HG02623 (cell line): Measurements from ENCODE around the gene ZNF227.
A peak's percentile ranks its signal among the peaks of the same experiment; 100 is the strongest.
"Not testable (repeated sequence)": the region's sequence is repeated elsewhere in the genome, so short reads cannot be mapped to it uniquely, and the experiment has no call there.

Experiments used
- ATAC-seq: cut with Tn5 transposase; IDR thresholded peaks from one replicate; pipeline ENCODE4 v1.9.1; 2021; ENCODE audit warnings: moderate library complexity; ENCODE audit not compliant: unreplicated experiment

The ZNF227 gene

DNA sequence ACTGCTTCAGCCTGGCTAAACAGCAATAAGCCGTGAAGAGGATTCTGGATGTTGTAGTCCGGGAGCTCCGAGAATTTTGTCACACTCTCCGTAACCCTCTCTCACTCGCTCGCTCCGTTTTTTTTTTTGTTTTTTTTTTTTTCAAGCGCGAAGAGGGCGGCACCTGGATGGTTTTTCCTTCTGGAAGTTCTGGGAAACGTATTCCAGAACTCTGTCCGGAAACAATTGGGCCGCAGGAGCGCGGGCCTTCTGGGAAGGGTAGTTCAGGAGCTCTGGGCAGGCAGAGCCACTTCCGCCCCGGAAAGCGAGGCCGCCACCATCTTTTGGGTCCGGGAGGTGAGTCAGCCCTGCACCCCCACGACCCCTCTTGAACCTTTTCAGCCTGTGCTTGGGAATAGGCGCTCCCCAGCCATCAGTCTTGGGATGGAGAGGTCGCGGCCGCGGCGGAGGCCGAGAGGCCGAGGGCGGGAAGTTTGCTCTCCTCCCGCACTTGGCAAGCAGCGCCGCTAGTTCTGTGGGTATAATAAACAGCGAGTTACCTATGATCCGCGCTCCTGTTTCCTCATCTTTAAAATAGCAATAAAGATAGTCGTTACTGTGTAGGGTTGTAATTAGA, at the start of gene ZNF227:
Gene ZNF227 (plus strand): TSS at position 283 of the 616 bp plus-strand sequence. CDS start 5,261 bp downstream, outside the sequence.
- ATAC-seq, result peak; percentile 70

DNA sequence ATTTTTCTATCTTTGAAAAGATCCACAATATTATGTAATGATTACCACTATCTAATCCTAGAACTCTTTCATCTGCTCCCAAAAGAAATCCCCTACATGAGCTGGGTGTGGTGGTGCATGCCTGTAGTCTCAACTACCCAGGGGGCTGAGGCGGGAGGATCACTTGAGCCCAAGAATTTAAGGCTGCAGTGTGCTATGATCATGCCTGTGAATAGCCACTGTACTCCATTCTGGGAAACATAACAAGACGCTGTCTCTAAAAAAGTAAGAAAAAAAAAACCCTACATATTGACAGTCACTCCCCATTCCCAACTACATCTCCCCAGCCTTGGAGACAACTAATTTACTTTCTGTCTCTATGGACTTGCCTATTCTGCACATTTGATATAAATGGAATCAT, 48.5 kb upstream of the ZNF227 start:
- ATAC-seq, result no peak

DNA sequence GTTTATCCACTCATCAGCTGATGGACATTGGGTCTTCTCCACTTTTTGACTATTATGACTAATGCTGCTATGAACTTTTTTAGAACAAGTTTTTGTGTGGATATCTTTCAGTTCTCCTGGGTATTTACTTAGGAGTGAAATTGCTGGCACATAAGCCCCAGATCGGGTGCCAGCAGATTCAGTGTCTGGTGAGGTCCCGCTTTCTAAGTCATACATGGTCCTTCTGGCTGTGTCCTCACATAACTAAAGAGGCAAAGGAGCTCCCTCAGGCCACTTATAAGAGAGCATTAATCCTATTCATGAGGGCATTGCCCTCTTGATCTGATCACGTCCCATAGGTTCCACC, 48.0 kb upstream of the ZNF227 start:
- no peak for ATAC-seq

DNA sequence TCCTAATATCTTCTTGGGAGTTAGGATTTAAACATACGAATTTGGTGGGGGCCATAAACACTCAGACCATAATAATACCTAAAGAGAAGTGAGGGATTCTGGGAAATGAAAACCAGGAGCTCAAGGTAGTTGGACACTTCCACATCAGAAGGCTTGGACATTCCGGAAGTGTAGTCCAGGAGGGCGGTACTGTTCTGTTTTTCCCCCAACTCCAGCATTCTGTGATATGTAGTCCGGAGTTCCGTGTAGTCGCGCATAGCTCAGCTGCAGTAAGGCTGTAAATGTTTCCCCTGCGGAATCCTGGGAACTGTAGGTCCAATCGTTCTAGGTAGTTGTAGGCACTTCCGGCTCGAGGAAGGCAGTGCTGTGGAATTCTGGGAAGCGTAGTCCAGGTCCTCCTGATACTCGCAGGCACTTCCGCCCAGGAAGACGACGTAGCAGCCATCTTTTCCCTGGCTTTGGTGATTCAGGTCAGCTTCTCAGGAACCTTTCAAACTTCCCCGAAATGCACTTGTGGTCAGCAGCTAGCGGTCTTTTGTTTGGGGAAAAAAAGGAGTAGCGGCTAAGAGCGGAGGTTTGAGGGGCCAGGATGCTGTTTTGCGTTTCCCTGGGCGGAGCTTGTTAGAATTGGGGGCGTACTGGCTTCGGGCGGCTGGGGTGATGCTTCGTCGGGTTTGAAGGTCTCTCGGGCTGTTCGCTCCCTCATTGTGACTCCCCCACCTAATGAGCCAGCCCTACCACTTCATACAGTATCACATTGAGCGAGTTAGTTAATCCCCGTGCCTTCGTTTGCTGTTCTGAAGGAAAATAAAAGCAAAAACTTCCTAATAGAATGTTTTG, 47.4 kb upstream of the ZNF227 start, which contains the start of gene ZNF226:
Gene ZNF226 (plus strand): TSS at position 428 of the 840 bp plus-strand sequence. CDS start 4,981 bp downstream, outside the sequence.
- ATAC-seq, result peak; percentile 86

DNA sequence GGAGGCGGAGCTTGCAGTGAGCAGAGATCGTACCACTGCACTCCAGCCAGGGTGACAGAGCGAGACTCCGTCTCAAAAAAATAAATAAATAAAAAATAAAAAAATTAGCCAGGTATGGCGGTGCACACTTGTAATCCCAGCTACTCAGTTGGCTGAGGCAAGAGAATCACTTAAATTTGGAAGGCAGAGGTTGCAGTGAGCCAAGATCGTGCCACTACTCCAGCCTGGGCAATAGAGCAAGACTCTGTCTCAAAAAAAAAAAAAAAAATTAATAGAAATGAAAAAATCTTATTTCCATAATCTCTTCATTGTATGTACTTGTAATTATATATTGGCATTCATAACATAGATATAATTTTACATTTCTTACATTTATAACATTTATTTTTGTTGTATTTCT, 41.7 kb upstream of the ZNF227 start:
- ATAC-seq, result not testable (repeated sequence)

DNA sequence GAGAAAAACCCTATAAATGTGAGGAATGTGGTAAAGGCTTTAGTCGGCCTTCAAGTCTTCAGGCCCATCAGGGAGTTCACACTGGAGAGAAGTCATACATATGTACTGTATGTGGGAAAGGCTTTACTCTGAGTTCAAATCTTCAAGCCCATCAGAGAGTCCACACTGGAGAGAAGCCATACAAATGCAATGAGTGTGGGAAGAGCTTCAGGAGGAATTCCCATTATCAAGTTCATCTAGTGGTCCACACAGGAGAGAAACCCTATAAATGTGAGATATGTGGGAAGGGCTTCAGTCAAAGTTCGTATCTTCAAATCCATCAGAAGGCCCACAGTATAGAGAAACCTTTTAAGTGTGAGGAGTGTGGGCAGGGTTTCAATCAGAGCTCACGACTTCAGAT, 35.7 kb upstream of the ZNF227 start:
- no peak for ATAC-seq

DNA sequence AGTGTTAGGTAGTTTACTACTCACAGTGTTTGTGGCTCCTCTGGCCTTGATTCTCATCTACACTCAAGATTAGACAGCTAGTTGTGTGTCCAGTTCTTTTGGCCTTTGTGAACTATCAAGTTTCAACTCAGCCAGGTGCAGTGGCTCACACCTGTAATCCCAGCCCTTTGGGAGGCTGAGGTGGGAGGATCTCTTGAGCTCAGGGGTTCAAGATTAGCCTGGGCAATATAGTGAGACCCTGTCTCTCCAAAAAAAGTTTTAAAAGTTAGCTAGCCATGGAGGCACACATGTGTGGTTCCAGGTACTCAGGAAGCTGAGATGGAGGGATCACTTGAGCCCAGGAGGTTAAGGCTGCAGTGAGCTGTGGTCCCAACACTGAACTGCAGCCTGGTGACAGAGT, 31.4 kb upstream of the ZNF227 start:
- ATAC-seq, result no peak

DNA sequence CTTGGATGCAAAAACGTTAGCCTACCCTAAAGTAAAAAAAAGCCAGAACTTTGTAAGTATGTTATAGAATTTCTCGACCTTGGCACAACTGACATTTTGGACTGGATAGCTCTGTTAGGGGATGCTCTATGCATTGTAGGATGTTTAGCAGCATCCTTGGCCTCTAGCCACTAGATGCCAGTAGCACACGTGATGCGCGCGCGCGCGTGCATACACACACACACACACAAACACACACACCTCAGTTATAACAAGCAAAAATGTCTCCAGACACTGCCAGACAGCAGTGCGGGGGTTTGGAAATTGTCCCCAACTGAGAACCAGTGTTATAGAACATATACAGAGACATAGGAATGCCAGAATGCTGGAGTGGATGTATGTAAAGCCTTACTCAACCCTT, 30.2 kb upstream of the ZNF227 start:
- ATAC-seq, result no peak

DNA sequence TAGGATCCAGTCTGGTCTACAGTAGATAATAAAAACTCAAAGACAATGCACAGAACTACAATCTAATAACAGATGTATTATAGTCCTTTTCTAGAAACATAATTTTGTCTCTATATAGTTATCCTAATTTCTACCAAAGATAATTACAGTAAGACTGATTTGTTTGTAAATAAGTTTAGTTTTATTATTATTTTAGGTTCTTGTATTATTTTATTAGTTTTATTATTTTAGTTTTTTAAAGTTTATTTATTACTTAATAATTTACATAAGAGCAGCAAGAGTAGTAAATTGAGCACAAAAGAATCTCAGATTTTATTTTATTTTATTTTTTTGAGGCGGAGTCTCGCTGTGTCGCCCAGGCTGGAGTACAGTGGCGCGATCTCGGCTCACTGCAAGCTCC, 22.3 kb upstream of the ZNF227 start:
- ATAC-seq, result no peak

DNA sequence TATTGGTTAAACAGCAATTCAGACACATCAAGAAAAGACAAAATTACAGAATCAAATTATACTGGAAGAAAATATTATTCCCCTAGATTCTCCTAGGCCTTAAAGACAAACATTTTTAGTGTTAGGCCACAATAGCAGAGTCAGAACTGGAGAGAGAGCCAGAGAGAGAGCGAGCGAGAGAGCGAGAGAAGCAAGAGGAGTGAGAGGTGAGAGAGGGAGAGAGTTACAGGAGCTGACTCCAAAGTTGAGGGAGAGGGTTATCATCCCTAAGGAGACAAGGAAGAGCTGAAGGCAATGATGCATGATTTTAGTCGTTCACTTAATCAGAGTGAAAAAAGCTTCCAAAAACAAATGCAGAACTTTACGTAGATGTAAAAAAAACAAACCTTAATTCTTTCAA, 20.2 kb upstream of the ZNF227 start:
- no peak for ATAC-seq

DNA sequence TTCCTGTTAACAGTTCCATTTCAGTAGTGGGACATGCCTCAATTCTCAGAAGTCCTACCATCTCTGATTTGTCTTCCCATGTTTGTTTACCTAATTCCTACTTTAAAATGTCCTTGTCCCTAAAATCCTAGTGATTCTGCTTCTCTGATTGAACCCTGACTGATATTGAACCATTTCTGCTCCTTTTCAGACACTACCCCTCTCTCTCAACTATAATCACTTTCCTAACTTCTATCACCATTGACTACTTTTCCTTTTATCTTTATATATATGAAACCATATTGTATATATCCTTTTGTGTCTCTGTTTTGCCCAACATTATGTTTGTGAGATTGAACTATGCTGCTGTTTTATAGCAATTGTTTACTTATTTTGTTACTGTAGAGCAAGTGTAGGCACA, 15.6 kb upstream of the ZNF227 start:
- no peak for ATAC-seq

DNA sequence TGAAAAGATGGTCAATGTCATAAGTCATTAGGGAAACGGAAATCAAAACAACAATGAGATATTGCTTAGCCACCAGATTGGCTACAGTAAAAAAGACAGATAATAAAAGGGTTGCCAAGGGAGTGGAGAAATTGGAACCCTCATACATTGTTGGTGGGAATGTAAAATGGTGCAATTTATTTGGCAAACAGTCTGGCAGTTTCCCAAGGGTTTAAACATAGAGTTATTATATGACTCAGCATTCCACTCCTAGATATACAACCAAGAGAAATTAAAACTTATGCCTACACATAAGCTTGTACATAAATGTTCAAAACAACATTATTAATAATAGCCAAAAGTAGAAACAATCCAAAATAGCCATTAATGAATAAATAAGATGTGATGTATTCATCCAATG, 9.9 kb upstream of the ZNF227 start:
- no peak for ATAC-seq

DNA sequence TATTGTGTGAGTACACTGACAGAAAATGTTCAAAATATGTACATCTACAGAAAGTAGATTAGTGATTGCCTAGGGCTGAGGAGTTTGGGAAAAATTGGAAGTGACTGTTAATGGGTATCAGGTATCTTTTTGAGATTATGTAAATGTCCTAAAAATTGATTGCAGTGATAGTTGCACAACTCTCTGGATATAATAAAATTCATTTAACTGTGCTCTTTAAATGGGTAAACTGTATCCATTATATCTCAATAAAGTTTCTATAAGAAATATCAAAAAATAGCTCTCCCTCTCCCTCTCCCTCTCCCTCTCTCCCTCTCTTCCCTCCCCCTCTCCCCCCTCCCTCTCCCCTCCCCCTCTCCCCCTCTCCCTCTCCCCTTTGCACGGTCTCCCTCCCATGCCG, 9.4 kb upstream of the ZNF227 start:
- ATAC-seq, result no peak

DNA sequence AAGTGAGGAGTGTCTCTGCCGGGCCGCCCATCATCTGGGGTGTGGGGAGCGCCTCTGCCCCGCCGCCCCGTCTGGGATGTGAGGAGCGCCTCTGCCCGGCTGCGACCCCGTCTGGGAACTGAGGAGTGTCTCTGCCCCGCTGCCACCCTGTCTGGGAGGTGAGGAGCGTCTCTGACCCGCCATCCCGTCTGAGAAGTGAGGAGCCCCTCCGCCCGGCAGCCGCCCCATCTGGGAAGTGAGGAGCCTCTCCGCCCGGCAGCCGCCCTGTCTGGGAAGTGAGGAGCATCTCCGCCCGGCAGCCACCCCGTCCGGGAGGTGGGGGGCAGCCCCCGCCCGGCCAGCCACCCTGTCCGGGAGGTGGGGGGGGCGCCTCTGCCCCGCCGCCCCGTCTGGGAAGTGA, 8.5 kb upstream of the ZNF227 start:
- not testable (repeated sequence) for ATAC-seq

DNA sequence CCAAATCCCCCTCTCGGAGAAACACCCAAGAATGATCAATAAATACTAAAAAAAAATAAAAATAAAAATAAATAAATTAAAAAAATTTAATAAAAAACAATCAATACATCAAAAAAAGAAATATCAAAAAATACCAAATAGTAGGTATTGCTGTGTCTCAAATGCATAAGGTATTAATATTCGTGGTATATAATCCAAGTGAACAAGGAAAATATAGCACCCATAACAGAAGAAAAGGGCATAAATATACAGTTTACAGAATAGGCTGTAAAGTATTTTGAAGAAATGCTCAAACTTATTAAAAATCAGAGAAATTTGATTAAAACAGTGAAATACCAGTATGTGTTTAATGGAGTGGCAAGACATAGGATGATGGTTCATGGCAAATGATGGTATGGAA, 7.6 kb upstream of the ZNF227 start:
- ATAC-seq, result no peak

DNA sequence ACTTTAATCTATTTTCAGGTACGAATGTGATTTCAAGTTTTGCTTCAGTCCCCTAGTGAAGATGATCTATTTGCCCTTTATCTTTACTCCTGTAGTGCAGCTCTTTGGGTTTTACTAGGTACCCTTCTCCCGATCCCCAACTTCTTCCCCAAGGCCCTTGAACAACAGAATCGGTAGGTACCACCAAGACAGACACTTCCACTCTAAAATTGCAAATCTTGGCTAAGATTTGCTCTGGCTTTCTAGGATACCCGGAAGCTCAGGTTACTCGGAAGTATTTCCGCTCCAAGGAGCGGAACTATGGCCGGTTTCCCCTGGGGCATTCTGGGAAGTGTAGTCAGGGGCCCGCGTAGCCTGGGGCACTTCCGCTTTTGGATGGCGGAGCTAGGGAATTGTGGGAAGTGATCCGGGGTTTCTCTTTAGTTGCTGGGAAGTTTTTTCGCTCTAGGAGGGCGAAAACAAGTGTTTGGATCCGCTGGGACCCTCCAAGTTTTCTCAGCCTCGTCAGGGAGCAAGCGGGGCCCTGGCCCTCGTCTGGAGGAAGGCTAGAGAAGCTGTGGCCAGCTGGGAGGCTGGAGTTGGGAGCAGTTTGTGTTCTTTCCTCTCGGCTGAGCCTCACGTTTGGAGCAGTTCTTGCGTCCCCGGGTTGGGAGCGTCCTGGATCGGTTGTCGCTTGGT, 5.1 kb upstream of the ZNF227 start:
- ATAC-seq, result peak; percentile 72

DNA sequence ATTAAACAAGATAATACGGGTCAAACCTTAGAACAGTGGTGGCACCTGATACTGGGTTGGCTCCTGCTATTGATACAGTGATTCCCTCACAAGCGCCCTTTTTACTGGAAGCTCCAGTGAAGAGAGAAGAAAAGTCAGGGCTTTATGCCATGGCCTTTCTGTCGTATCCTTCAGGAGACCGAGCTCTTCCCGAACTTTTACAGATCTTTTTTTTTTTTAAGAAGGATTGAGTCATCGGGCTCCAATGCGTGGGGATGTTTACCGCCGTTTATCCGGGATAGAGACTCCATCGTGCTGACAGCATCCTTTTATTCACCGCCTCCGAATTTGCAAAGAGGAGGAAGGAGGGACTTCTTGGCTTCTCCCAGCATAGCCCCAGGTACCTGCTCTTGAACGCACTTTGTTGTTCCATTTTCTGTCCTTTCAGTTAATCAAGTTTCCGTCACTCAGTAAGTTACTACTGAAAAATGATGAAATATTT, 574 bp downstream of the ZNF227 start:
- no peak for ATAC-seq

DNA sequence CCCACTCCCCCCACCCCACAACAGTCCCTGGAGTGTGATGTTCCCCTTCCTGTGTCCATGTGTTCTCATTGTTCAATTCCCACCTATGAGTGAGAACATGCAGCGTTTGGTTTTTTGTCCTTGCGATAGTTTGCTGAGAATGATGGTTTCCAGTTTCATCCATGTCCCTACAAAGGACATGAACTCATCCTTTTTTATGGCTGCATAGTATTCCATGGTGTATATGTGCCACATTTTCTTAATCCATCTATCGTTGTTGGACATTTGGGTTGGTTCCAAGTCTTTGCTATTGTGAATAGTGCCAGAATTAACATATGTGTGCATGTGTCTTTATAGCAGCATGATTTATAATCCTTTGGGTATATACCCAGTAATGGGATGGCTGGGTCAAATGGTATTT, 7.6 kb downstream of the ZNF227 start:
- ATAC-seq, result not testable (repeated sequence)

DNA sequence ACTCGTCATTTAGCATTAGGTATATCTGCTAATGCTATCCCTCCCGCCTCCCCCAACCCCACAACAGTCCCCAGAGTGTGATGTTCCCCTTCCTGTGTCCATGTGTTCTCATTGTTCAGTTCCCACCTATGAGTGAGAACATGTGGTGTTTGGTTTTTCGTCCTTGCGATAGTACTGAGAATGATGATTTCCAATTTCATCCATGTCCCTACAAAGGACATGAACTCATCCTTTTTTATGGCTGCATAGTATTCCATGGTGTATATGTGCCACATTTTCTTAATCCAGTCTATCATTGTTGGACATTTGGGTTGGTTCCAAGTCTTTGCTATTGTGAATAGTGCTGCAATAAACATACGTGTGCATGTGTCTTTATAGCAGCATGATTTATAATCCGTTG, 8.4 kb downstream of the ZNF227 start:
- ATAC-seq, result not testable (repeated sequence)

DNA sequence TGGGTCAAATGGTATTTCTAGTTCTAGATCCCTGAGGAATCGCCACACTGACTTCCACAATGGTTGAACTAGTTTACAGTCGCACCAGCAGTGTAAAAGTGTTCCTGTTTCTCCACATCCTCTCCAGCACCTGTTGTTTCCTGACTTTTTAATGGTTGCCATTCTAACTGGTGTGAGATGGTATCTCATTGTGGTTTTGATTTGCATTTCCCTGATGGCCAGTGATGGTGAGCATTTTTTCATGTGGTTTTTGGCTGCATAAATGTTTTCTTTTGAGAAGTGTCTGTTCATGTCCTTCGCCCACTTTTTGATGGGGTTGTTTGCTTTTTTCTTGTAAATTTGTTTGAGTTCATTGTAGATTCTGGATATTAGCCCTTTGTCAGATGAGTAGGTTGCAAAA, 9.0 kb downstream of the ZNF227 start:
- ATAC-seq, result not testable (repeated sequence)

DNA sequence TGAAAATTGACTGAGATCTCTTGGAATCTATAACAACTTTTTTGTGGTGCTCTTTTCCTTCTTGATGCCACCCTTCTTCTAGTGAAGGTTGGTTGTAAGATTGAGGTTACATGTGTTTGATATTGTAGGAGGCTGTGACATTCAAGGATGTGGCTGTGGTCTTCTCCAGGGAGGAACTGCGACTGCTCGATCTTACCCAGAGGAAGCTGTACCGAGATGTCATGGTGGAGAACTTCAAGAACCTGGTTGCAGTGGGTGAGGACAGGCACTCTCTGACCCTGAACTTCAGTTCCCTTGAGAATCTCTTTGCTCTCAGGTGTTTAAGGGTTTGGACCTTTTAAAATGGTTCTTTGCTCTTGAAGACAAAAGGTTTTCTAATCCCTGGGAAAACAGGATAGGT, 16.0 kb downstream of the ZNF227 start:
- ATAC-seq, result no peak

DNA sequence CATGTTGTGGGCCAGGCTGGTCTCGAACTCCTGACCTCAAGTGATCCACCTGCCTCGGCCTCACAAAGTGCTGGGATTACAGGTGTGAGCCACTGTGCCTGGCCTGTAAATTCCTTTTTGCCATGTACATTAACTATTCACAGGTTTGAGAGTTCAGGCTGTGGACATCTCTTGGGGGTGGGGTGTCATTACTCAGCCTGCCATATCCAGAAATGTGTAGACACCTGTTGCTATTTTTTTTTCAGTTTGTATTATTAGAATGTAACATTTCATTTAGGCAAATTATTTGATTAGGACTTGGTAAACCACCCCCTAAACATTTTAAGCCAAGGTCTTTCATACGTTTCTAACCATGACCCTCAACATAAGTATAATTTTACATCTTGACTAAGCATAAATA, 20.5 kb downstream of the ZNF227 start:
- ATAC-seq, result no peak
